ENCODE measurements around the gene TRPM2. TPM values are rescaled to one million over a fixed set of nuclear protein-coding genes. Genes with fewer than 3 reads are reported as not detected.
"Not testable (repeated sequence)": the region's sequence is repeated elsewhere in the genome, so short reads cannot be mapped to it uniquely, and the experiment has no call there.

The TRPM2 gene
- total RNA-seq, 5 donors from 2014 or later (not counting 1 experiment from before 2014, with no cell fraction given) = 1.2 to 8.6 (median 3.6) TPM

- Histone ChIP-seq H3K4me3 (ENCODE audit: control insufficient read depth in 1 of 2, extremely low read depth in 1 of 2, low read length in 1 of 2) (no peak overlapping the region), H3K9me3 (no peaks in the 10 kb centered on the region), H3K27ac (ENCODE audit: low read length) (no peak overlapping the region), H3K4me1 (ENCODE audit: control insufficient read depth in 1 of 2, extremely low read depth in 1 of 2, insufficient read depth in 2 of 2, low read length in 2 of 2) (no peaks in the 10 kb centered on the region), H3K27me3 (replicated peaks in 1 of 2; ENCODE audit: control insufficient read depth in 2 of 2, extremely low read depth in 1 of 2, insufficient read depth in 2 of 2, low read length in 1 of 2) (no peaks in the 10 kb centered on the region), H3K36me3 (ENCODE audit: control insufficient read depth in 2 of 2, extremely low read depth in 1 of 2, insufficient read depth in 1 of 2, low read length in 1 of 2) (peaks cover 0 to 3% of the 10 kb centered on the region in 2 donors)
- Mint-ChIP-seq H3K36me3 (no peaks in the 10 kb centered on the region), H3K4me1 (no peaks in the 10 kb centered on the region), H3K9me3 (no peaks in the 10 kb centered on the region), H3K27me3 (no peaks in the 10 kb centered on the region), H3K4me3 (no peak overlapping the region), H3K27ac (no peak overlapping the region)
- ATAC-seq (replicated peaks in 1 of 4) (no peak), DNase-seq (peak in 1 of 35 experiments; percentile 5)
- POLR2A ChIA-PET = no interaction called here
- CTCF ChIA-PET = no interaction called here
- 71% methylated on average over 5 of the region's 14 CpGs for WGBS (ENCODE audit: insufficient coverage)
Measured at GRCh38 chr21:44400791-44401385, 47.5 kb downstream of the TRPM2 start.

DNA sequence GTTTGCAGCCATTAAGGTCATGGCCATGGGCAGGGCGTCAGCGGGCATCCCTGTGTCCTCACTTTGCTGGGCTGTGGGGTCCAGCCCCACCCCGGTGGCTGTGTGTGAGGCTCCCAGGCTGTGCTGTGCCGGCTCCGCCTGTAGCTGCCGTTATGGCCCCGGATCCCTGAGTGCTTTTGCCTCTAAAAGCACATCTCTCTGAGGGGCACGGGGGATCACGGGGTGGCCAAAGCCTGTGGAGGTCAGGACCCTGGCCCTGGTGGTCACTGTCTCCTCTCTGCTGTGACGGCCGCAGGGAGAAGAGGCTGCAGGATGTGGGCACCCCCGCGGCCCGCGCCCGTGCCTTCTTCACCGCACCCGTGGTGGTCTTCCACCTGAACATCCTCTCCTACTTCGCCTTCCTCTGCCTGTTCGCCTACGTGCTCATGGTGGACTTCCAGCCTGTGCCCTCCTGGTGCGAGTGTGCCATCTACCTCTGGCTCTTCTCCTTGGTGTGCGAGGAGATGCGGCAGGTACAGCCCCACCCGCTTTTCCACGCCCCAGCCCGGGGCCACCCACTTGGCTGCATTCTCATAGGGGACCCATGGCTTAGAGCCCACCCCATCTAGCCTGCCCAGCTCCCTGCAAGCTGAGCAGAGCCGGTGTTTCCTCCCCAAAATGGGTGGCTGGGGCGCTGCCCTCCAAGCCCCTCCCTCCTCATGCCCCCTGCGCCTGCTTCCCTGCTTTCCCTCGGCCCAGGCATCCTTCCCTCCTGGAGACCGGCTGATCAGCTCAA, 48.2 kb downstream of the TRPM2 start:
- H3K4me1 Mint-ChIP-seq = no peaks in the 10 kb centered on the region
- Histone ChIP-seq H3K27ac (ENCODE audit: low read length) (no peak overlapping the region), H3K36me3 (ENCODE audit: control insufficient read depth in 2 of 2, extremely low read depth in 1 of 2, insufficient read depth in 1 of 2, low read length in 1 of 2) (peaks cover 0 to 3% of the 10 kb centered on the region in 2 donors), H3K4me1 (ENCODE audit: control insufficient read depth in 1 of 2, extremely low read depth in 1 of 2, insufficient read depth in 2 of 2, low read length in 2 of 2) (no peaks in the 10 kb centered on the region), H3K4me3 (ENCODE audit: control insufficient read depth in 1 of 2, extremely low read depth in 1 of 2, low read length in 1 of 2) (no peak overlapping the region), H3K27me3 (replicated peaks in 1 of 2; ENCODE audit: control insufficient read depth in 2 of 2, extremely low read depth in 1 of 2, insufficient read depth in 2 of 2, low read length in 1 of 2) (no peaks in the 10 kb centered on the region), H3K9me3 (no peaks in the 10 kb centered on the region)
- no peak overlapping the region for H3K27ac Mint-ChIP-seq
- no peaks in the 10 kb centered on the region for H3K9me3 Mint-ChIP-seq
- ChIA-PET POLR2A (interaction anchor here in 1 of 2 donors (0.8 kb wide), 1 partner anchor 10 kb away, joined by 3 read pairs; no protein-coding TSS in a partner anchor), CTCF (no interaction called here)
- peak in 1 of 35 experiments; percentile 11 for DNase-seq
- H3K27me3 Mint-ChIP-seq = no peaks in the 10 kb centered on the region
- ATAC-seq (replicated peaks in 1 of 4) = no peak
- WGBS (ENCODE audit: insufficient coverage) = 95% methylated on average over 28 of the region's 32 CpGs
- no peaks in the 10 kb centered on the region for H3K36me3 Mint-ChIP-seq
- no peak overlapping the region for H3K4me3 Mint-ChIP-seq

GRCh38 chr21:44402323-44403105, 49.1 kb downstream of the TRPM2 start:
- DNase-seq = peak in 1 of 35 experiments; percentile 5
- Histone ChIP-seq H3K9me3 (no peaks in the 10 kb centered on the region), H3K27me3 (replicated peaks in 1 of 2; ENCODE audit: control insufficient read depth in 2 of 2, extremely low read depth in 1 of 2, insufficient read depth in 2 of 2, low read length in 1 of 2) (no peaks in the 10 kb centered on the region), H3K4me3 (ENCODE audit: control insufficient read depth in 1 of 2, extremely low read depth in 1 of 2, low read length in 1 of 2) (no peak overlapping the region), H3K27ac (ENCODE audit: low read length) (no peak overlapping the region), H3K36me3 (ENCODE audit: control insufficient read depth in 2 of 2, extremely low read depth in 1 of 2, insufficient read depth in 1 of 2, low read length in 1 of 2) (peaks cover 0 to 3% of the 10 kb centered on the region in 2 donors), H3K4me1 (ENCODE audit: control insufficient read depth in 1 of 2, extremely low read depth in 1 of 2, insufficient read depth in 2 of 2, low read length in 2 of 2) (no peaks in the 10 kb centered on the region)
- ChIA-PET POLR2A (interaction anchor here in 1 of 2 donors (0.8 kb wide), 1 partner anchor 11 kb away, joined by 3 read pairs; no protein-coding TSS in a partner anchor), CTCF (no interaction called here)
- no peak overlapping the region for H3K27ac Mint-ChIP-seq
- H3K4me3 Mint-ChIP-seq = no peak overlapping the region
- no peak for ATAC-seq (replicated peaks in 1 of 4)
- WGBS (ENCODE audit: insufficient coverage) = 92% methylated on average over 15 of the region's 17 CpGs
- no peaks in the 10 kb centered on the region for H3K36me3 Mint-ChIP-seq
- H3K4me1 Mint-ChIP-seq = peaks cover 0 to 2% (median 0%) of the 10 kb centered on the region in 3 donors
- H3K27me3 Mint-ChIP-seq = no peaks in the 10 kb centered on the region
- no peaks in the 10 kb centered on the region for H3K9me3 Mint-ChIP-seq

GRCh38 chr21:44403106-44404020, 49.9 kb downstream of the TRPM2 start:
- H3K4me1 ChIP-seq (ENCODE audit: control insufficient read depth in 1 of 2, extremely low read depth in 1 of 2, insufficient read depth in 2 of 2, low read length in 2 of 2) = no peaks in the 10 kb centered on the region
- ChIA-PET POLR2A (no interaction called here), CTCF (no interaction called here)
- H3K36me3 ChIP-seq (ENCODE audit: control insufficient read depth in 2 of 2, extremely low read depth in 1 of 2, insufficient read depth in 1 of 2, low read length in 1 of 2) = peaks cover 0 to 3% of the 10 kb centered on the region in 2 donors
- no peaks in the 10 kb centered on the region for H3K27me3 ChIP-seq (replicated peaks in 1 of 2; ENCODE audit: control insufficient read depth in 2 of 2, extremely low read depth in 1 of 2, insufficient read depth in 2 of 2, low read length in 1 of 2)
- no peaks in the 10 kb centered on the region for H3K36me3 Mint-ChIP-seq
- peak overlapping the region in 1 of 2 donors; percentile 28 for H3K27ac Mint-ChIP-seq
- no peak overlapping the region for H3K4me3 Mint-ChIP-seq
- no peaks in the 10 kb centered on the region for H3K9me3 ChIP-seq
- H3K4me1 Mint-ChIP-seq = peaks cover 0 to 3% (median 0%) of the 10 kb centered on the region in 3 donors
- H3K27me3 Mint-ChIP-seq = no peaks in the 10 kb centered on the region
- H3K9me3 Mint-ChIP-seq = no peaks in the 10 kb centered on the region
- no peak for ATAC-seq (replicated peaks in 1 of 4)
- peak in 1 of 35 experiments; percentile 4 for DNase-seq
- WGBS (ENCODE audit: insufficient coverage) = 89% methylated on average over 3 of the region's 3 CpGs
- H3K27ac ChIP-seq (ENCODE audit: low read length) = no peak overlapping the region
- H3K4me3 ChIP-seq (ENCODE audit: control insufficient read depth in 1 of 2, extremely low read depth in 1 of 2, low read length in 1 of 2) = no peak overlapping the region

- ATAC-seq (replicated peaks in 1 of 4); H3K27ac ChIP-seq (ENCODE audit: low read length); H3K9me3 Mint-ChIP-seq; H3K4me3 Mint-ChIP-seq; H3K4me3 ChIP-seq (ENCODE audit: control insufficient read depth in 1 of 2, extremely low read depth in 1 of 2, low read length in 1 of 2); H3K27ac Mint-ChIP-seq; DNase-seq; H3K27me3 Mint-ChIP-seq; H3K9me3 ChIP-seq; H3K4me1 ChIP-seq (ENCODE audit: control insufficient read depth in 1 of 2, extremely low read depth in 1 of 2, insufficient read depth in 2 of 2, low read length in 2 of 2); H3K36me3 ChIP-seq (ENCODE audit: control insufficient read depth in 2 of 2, extremely low read depth in 1 of 2, insufficient read depth in 1 of 2, low read length in 1 of 2); CTCF ChIA-PET; H3K4me1 Mint-ChIP-seq; H3K36me3 Mint-ChIP-seq; POLR2A ChIA-PET; H3K27me3 ChIP-seq (replicated peaks in 1 of 2; ENCODE audit: control insufficient read depth in 2 of 2, extremely low read depth in 1 of 2, insufficient read depth in 2 of 2, low read length in 1 of 2): not testable (repeated sequence)
- 94% methylated on average over 3 of the region's 7 CpGs for WGBS (ENCODE audit: insufficient coverage)
Measured at GRCh38 chr21:44404482-44404881, 51.1 kb downstream of the TRPM2 start.
